Left lung (tissue), 10 donors: ENCODE measurements around the gene ZFP3. TPM values are rescaled to one million over a fixed set of nuclear protein-coding genes. Genes with fewer than 3 reads are reported as not detected.
"Not testable (repeated sequence)": the region's sequence is repeated elsewhere in the genome, so short reads cannot be mapped to it uniquely, and the experiment has no call there.

Experiments used
- ATAC-seq: fragments of 200-7000 bp; cut with Tn5 transposase; one replicate; pipeline ENCODE4 v1.9.1; 2020; ENCODE audit warnings: moderate library complexity
- DNase-seq, 4 donors: peaks; one replicate each; pipeline ENCODE4 v3.0.0-alpha.2; 2013 to 2020
- H3K27ac ChIP-seq, 2 donors: fragments of 200-600 bp; sonication (generic) in 1 of 2; one replicate each; pipeline versions ENCODE4 v1.5.0 to v1.8.0; 2020 to 2021
- H3K27me3 ChIP-seq, 2 donors: fragments of 200-600 bp; sonication (generic) in 1 of 2; one replicate each; pipeline versions ENCODE4 v1.5.0 to v1.8.0; 2020 to 2021
- H3K36me3 ChIP-seq, 2 donors: fragments of 200-600 bp; sonication (generic) in 1 of 2; one replicate each; pipeline versions ENCODE4 v1.5.0 to v1.8.0; 2020 to 2021
- H3K4me1 ChIP-seq, 2 donors: fragments of 200-600 bp; one replicate each; pipeline ENCODE4 v1.8.0; 2021
- H3K4me3 ChIP-seq, 2 donors: fragments of 200-600 bp; sonication (generic) in 1 of 2; one replicate each; pipeline versions ENCODE4 v1.5.0 to v1.8.0; 2020 to 2021; ENCODE audit warnings: mild to moderate bottlenecking in 1 of 2
- H3K9me3 ChIP-seq, 2 donors: fragments of 200-600 bp; sonication (generic) in 1 of 2; one replicate each; pipeline versions ENCODE4 v1.5.0 to v1.8.0; 2020 to 2021
- CTCF ChIP-seq, 2 donors: fragments of 200-600 bp; sonication (generic) in 1 of 2; IDR thresholded peaks; one replicate each; pipeline versions ENCODE4 v1.5.0 to v1.8.0; 2021; ENCODE audit warnings: antibody characterized with exemption in 2 of 2
- intact Hi-C, 2 donors: fragments of 100-400 bp; cut with DNase I; formaldehyde crosslinking; loops; one replicate each; pipeline versions ENCODE4 v1.11.2 to v1.14.2; 2022
- polyA plus RNA-seq, 6 donors: library from polyadenylated mRNA; unstranded; fragments of 120-200 nt; gene quantifications; one replicate each; pipeline ENCODE4 v1.2.1, GENCODE V29; 2013; ENCODE audit not compliant: insufficient read length in 6 of 6
- total RNA-seq, 2 donors: library from RNA; stranded (reverse); fragmentation: NEBNext Ultra II Directional; extraction: Animal tissue kit (Norgen Biotek cat#: 25700); gene quantifications; one replicate each; pipeline ENCODE4 v1.2.1, GENCODE V29; 2021
- donor health status: DM: no; HTN: yes; CAD: no.
- donor health status: DM: no; HTN: no; CAD: no.

The ZFP3 gene
- total and polyA plus RNA-seq, 8 donors: 4.9 to 10.3 (median 9.3) TPM

- DNase-seq: no peak
- no peaks in the 10 kb centered on the region for H3K9me3 ChIP-seq
- intact Hi-C loops: no loop called here
- no peaks in the 10 kb centered on the region for H3K36me3 ChIP-seq
- TF ChIP-seq CTCF (IDR thresholded peaks at IDR 0.05): no peak
- no peak overlapping the region for H3K27ac ChIP-seq
- peaks cover 7 to 33% of the 10 kb centered on the region in 2 donors for H3K27me3 ChIP-seq
- no peak for ATAC-seq
- no peak overlapping the region for H3K4me3 ChIP-seq
- peaks cover 0 to 3% of the 10 kb centered on the region in 2 donors for H3K4me1 ChIP-seq
Observed at GRCh38 chr17:5127910-5128309, 49.6 kb downstream of the ZFP3 start.

DNA sequence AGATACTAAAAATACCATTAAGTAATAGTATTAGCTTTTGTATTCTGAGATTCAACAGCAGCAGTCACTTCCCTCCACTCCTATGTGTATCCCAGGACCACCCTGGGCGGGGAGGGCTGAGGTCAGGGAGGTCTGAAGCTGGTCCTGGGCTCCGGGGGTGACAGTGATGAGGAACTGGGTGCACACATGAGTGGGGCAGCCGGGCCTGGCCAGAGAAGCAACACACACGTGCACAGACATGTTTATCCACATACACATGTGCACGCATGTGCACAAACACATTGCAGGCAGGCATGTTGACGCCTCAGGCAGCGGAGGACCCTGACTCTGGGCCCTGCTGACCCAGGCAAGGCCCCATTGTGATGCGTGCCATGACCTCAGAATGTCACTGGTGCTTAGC is 50.1 kb downstream of the ZFP3 start:
- H3K4me3 ChIP-seq, H3K36me3 ChIP-seq, intact Hi-C loops, H3K27ac ChIP-seq, ATAC-seq, H3K4me1 ChIP-seq, H3K9me3 ChIP-seq, DNase-seq: not testable (repeated sequence)
- H3K27me3 ChIP-seq: peaks cover 2 to 28% of the 10 kb centered on the region in 2 donors

DNA sequence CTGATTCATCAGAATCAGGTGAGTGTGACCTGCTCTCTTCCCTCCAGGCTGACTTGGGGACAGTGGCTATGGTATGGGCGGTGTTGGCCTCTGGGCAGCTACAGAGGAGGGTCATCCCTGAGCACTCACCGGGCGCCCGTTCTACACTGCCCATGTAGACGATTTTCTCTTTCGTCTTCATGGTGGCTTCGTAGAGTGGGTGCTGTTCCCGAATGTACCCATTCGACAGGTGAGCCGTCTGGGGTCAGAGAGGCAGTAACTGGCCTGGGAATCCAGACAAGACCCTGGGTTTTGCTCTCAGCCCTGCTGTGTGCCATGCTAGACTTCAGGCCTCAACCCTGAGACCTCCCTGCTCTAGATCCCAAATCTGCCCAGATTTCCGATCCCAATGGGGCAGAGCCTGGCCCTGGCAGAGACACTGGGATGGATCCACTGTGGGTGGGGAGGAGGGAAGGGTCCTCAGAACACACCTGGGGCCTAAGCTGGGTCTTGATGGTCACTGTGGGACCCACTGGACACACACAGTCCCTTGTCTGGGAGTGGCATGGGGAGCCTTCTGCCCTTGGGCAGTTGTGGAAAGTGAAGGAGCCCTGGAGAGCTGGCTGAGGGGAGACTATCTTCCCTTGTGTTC is 50.8 kb downstream of the ZFP3 start:
- Histone ChIP-seq H3K36me3 (no peaks in the 10 kb centered on the region), H3K9me3 (no peaks in the 10 kb centered on the region), H3K4me1 (no peaks in the 10 kb centered on the region), H3K27ac (no peak overlapping the region), H3K27me3 (peaks cover 0 to 22% of the 10 kb centered on the region in 2 donors), H3K4me3 (no peak overlapping the region)
- DNase-seq: no peak
- intact Hi-C loops: no loop called here
- TF ChIP-seq CTCF (IDR thresholded peaks at IDR 0.05): no peak
- no peak for ATAC-seq

- H3K36me3 ChIP-seq, H3K9me3 ChIP-seq, H3K4me3 ChIP-seq, H3K27ac ChIP-seq, intact Hi-C loops, ATAC-seq, H3K4me1 ChIP-seq, DNase-seq: not testable (repeated sequence)
- peaks cover 0 to 15% of the 10 kb centered on the region in 2 donors for H3K27me3 ChIP-seq
Observed at GRCh38 chr17:5129770-5130169, 51.5 kb downstream of the ZFP3 start.

DNA sequence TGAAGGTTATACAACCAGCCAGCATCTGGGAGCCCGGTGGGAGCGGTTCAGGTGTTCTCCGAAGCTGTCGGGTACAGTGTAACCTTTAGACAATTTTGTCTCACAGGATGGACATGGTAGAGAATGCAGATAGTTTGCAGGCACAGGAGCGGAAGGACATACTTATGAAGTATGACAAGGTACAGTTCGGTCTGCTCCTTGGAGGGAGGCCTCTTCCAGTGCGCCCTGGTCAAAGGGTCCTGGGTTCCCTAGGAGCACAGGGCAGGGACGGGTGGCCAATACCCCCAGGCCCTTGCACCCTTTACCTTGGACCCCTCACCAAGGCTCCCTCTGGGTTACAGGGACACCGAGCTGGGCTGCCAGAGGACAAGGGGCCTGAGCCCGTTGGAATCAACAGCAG is 52.0 kb downstream of the ZFP3 start:
- H3K36me3 ChIP-seq, H3K27ac ChIP-seq, intact Hi-C loops, ATAC-seq, H3K9me3 ChIP-seq, H3K4me3 ChIP-seq, DNase-seq, H3K4me1 ChIP-seq: not testable (repeated sequence)
- H3K27me3 ChIP-seq: peaks cover 0 to 11% of the 10 kb centered on the region in 2 donors

DNA sequence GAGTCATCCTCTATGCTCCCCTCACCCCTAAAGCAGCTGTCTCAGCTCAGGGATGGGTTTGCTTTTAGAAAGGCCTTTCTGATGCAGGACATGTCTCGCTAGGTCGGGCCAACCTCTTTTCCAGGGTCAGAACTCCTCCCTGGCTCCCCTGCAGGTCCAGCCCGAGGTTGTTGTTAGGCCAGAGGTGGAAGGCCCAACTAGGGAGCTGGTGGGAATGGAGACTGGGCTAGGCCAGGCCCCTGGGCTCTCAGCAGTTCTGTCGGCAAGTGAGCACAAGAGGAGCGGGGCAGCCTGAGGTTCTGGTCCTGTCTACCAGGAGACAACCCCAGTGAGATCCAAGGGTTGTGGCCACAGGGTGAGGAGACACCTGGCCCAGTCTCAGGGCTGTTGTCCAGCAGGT is 52.4 kb downstream of the ZFP3 start:
- H3K36me3 ChIP-seq, intact Hi-C loops, DNase-seq, H3K4me3 ChIP-seq, ATAC-seq, H3K4me1 ChIP-seq, H3K27ac ChIP-seq, H3K9me3 ChIP-seq: not testable (repeated sequence)
- peaks cover 0 to 11% of the 10 kb centered on the region in 2 donors for H3K27me3 ChIP-seq

DNA sequence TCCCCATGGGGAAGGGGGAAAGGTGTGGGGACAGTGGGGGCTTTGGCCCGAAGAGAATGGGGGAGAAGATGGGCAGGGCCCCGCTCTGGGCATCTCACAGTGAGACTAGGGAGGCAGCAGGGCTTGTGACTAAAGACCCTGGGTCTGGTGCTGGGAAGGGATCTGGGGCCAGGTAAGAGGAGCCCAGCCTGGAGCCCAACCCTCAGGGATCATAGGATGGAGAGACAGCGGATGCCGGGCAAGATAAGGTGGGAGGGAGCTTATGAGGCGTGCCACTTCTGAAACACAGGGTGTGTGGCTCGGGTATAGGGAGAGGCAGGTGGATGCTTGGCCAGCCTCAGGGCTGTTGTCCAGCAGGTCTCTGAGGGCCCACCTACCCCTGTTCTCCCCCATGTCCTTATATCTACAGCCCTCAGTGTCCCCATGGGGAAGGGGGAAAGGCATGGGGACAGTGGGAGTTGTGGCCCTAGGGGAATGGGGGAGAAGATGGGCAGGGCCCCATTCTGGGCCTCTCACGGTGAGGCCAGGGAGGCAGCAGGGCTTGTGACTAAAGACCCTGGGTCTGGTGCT is 53.0 kb downstream of the ZFP3 start:
- Histone ChIP-seq H3K27ac (no peak overlapping the region), H3K9me3 (no peaks in the 10 kb centered on the region), H3K4me1 (no peaks in the 10 kb centered on the region), H3K27me3 (peaks cover 0 to 11% of the 10 kb centered on the region in 2 donors), H3K4me3 (no peak overlapping the region), H3K36me3 (no peaks in the 10 kb centered on the region)
- DNase-seq (no peak), ATAC-seq (no peak)
- no peak for TF ChIP-seq CTCF (IDR thresholded peaks at IDR 0.05)
- intact Hi-C loops: no loop called here

DNA sequence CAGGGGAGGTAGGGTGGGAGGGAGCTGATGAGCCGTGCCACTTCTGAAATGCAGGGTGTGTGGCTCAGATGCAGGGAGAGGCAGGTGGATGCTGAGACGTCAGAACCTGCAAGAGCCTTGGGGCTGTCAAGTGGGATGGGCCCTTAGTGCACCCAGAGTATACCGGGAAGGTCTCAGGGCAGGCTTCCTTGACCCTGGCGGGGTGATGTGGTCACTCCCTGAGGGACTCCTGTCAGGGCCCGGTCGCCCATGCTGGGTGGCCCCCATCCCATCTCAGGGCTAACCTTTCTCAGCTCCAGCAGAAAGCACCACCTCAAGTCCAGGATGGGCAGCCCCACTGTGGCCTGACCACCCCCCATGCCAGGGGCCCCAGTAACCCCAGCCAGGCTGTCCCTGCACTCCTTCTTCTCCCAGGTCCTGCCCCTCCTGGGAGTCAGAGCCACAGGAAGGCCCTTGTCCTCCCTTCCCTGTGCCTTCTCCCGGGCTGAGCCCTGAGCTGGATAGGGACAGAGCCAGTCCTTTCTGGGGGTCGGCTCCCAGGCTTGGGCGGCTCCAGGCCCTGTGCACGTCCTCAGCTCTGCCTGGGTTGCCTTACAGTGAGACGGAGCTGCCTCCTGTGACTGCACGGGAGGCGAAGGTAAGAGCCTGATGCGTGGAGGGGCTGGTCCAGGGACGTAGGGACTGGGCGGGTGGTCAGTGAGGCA is 53.7 kb downstream of the ZFP3 start:
- H3K27ac ChIP-seq, H3K36me3 ChIP-seq, ATAC-seq, H3K4me1 ChIP-seq, intact Hi-C loops, H3K27me3 ChIP-seq, H3K4me3 ChIP-seq, DNase-seq, H3K9me3 ChIP-seq: not testable (repeated sequence)

DNA sequence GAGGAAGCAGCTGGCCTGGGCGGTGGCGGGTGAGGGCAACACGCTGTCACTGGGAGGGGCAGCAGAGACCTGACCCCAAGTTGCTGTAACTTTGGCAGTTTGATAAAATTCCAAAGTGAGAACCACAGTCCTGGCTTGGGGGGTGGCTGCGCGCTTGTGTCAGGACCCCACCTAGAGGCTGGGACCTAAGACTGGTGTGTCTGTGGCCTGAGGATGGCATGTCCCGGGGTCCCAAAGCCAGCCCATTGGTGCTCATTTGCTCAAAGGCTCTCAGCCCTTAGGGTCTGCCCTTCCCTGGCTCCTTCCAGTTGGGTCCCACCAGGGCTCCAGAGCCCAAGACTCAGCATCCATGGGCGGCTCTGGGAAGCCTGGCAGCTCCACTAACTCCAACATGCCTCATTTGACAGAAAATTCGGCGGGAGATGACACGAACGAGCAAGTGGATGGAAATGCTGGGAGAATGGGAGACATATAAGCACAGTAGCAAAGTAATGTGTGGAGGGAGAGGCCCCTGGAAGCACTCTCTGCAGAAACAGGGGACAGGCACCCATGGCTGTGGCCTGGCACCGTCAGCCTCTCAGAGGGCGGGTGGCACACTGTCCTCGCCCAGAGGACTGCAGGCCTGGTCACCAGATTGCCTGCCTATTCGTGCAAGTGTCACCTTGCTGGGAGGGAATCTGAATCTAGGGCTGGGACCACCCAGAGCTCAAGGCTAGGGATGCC is 54.4 kb downstream of the ZFP3 start:
- ATAC-seq, H3K4me3 ChIP-seq, intact Hi-C loops, H3K9me3 ChIP-seq, DNase-seq, H3K36me3 ChIP-seq, H3K27ac ChIP-seq, H3K27me3 ChIP-seq, H3K4me1 ChIP-seq: not testable (repeated sequence)
